NCI-H1930 (cell line): ENCODE measurements around the gene ACTR10.

ENCODE experiments used
- DNase-seq, 2 experiments: peaks; one replicate each; lab custom pipeline; 2025; lab: John Stamatoyannopoulos, UW

ACTR10 gene

DNA sequence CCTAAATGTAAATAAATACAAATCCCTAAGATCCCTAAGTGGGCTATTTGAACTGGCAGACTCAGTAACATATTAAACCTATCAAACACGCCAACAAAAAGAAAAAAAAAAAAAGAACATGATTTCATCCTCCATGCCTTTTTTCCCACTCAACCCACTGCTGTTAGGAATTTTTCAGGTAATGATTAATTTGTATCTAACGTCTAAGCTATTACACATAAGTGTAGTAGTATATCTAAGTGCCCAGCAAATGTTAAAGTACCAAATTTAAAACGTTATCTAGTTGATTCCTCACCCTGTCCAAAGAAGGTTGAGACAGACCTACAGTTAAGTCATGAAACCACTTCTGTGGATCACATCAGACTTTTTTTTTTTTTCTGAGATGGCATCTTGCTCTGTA, 82.0 kb downstream of the ACTR10 start:
- DNase-seq = no peak

DNA sequence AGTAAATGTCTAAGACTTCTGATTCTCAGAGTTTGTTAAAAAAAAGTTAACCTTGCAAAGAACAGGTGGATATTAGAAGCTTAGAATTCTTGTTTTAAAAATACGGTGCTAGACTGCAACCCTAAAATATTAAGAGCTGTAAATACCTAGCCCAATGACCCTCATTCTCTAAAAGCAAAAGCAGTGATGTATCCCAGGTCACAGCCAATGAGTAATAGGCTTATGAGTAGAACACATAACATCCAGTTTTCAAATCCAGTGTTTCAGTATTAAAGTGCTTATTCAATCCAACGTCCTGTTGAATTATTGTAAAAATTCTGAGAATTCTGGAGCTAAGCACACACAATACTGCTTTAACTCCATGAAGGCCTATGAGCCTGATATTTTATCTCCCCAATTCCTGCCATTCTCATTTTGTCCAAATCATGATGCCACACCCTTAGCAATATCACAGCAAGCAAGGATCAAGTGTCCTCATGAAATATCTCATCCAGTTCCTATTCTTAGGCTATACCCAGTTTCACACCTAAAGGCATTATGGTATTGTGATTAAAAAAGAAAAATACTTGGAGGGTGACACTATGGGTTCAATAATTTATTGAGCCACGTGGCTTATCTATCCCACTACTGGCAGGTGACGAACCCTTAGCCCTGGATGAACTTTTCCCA, 83.1 kb downstream of the ACTR10 start:
- no peak for DNase-seq

DNA sequence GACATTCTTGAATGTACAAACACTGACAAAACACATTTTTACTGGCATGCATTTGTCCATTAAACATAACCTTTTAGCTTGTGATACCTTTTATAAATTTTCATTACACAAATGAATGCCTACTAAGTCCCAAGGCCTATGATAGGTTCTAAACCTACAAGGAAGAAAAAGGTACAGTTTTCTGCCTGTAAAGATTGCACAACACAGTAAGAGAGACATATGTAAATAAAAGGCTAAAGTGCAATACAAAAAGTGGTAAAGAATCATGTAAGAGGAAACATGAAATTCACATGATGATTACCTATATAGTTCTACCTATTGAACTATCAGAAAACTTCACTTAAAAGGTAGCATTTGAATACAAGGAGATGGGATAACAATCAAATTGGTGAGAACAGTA, 83.8 kb downstream of the ACTR10 start:
- DNase-seq = no peak

DNA sequence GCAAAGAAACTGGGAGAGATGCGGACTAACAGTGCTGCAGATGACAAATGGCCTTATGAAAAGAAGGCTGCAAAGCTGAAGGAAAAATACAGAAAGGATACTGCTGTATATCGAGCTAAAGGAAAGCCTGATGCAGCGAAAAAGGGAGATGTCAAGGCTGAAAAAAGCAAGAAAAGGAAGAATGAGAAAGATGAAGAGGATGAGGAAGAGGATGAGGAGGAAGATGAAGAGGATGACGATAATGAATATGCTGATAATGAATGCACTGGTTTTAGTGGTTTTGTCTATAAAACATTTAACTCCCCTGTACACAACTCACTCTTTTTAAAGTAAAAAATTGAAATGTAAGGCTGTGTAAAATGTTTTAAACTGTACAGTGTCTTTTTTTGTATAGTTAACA, 85.2 kb downstream of the ACTR10 start:
- DNase-seq = no peak
